HepG2 (cell line): ENCODE data around the gene CCM2L.

Experiments
- CTCF ChIP-seq: sonication (generic); formaldehyde crosslinking; IDR thresholded peaks from 2 replicates; pipeline ENCODE4 v1.5.0; 2020; ENCODE audit warnings: mild to moderate bottlenecking, missing genetic modification reagents, moderate library complexity
- MAX ChIP-seq: IDR thresholded peaks from 2 replicates; pipeline ENCODE4 v1.6.1; 2012; ENCODE audit warnings: inconsistent platforms
- MTF2 ChIP-seq: sonication (generic); formaldehyde crosslinking; IDR thresholded peaks from 2 replicates; pipeline ENCODE4 v1.5.0; 2020; ENCODE audit warnings: missing genetic modification reagents, borderline replicate concordance
- NFE2 ChIP-seq: sonication (generic); formaldehyde crosslinking; IDR thresholded peaks from 2 replicates; pipeline ENCODE4 v1.4.0; 2020; ENCODE audit warnings: missing genetic modification reagents
- SMAD1 ChIP-seq: sonication (generic); formaldehyde crosslinking; IDR thresholded peaks from 2 replicates; pipeline ENCODE4 v1.4.0; 2020; ENCODE audit warnings: missing genetic modification reagents, low read depth, mild to moderate bottlenecking, borderline replicate concordance
- TBL1XR1 ChIP-seq: fragments of 150-350 bp; IDR thresholded peaks from 2 replicates; pipeline ENCODE4 v1.6.1; 2014; ENCODE audit warnings: borderline replicate concordance, low read length; ENCODE audit not compliant: partially characterized antibody
- TCF12 ChIP-seq, 2 experiments: fragments of 450-650 bp in 1 of 2; sonication (generic) in 1 of 2; formaldehyde crosslinking in 1 of 2; IDR thresholded peaks; 2 replicates each; pipeline versions ENCODE4 v1.6.1 to v1.8.0; 2017 to 2022; ENCODE audit warnings: antibody characterized with exemption in 1 of 2, mild to moderate bottlenecking in 1 of 2, missing genetic modification reagents in 1 of 2, moderate library complexity in 1 of 2
- ZNF670 ChIP-seq: sonication (generic); formaldehyde crosslinking; IDR thresholded peaks from 2 replicates; pipeline ENCODE4 v1.8.0; 2022; ENCODE audit warnings: mild to moderate bottlenecking, missing genetic modification reagents, borderline replicate concordance
- TF ChIP-seq, protein P1 (sequence below): sonication (generic); formaldehyde crosslinking; IDR thresholded peaks from 2 replicates; pipeline ENCODE4 v1.4.0; 2020; ENCODE audit warnings: missing genetic modification reagents, mild to moderate bottlenecking, borderline replicate concordance
- TF ChIP-seq, protein P2 (sequence below): sonication (generic); formaldehyde crosslinking; IDR thresholded peaks from 2 replicates; pipeline ENCODE4 v1.4.0; 2020; ENCODE audit warnings: missing genetic modification reagents, borderline replicate concordance

DNA sequence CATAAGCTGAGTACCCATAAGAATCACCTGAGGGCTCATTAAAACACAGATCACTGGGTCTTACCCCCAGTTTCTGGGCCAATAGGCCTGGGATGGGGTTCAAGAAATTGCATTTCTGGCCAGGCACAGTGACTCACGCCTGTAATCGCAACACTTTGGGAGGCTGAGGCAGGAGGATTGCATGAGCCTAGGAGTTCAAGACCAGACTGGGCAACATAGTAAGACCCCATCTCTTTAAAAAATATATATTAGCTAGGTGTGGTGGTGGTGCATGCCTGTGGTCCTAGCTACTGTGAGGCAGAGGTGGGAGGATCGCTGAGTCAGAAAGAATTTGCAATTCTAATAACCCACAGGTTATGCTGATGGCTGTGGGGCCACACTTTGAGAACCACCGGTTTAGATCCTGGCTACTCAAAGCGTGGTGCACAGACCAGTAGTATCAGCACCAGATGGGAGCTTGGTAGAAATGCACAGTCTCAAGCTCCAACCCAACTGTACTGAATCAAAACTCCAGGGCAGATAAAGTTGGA lies 2.0 kb downstream of the CCM2L start:
- TF ChIP-seq TBL1XR1 (no peak), NFE2 (no peak), SMAD1 (CRISPR knock-in tag) (no peak), MAX (no peak), CTCF (CRISPR knock-in tag) (no peak), TCF12 (IDR thresholded peaks at IDR 0.05) (no peak), TCF12 (CRISPR knock-in tag; IDR thresholded peaks at IDR 0.05) (no peak), MTF2 (no peak), ZNF670 (CRISPR knock-in tag) (no peak)
- TF ChIP-seq, protein P1, sequence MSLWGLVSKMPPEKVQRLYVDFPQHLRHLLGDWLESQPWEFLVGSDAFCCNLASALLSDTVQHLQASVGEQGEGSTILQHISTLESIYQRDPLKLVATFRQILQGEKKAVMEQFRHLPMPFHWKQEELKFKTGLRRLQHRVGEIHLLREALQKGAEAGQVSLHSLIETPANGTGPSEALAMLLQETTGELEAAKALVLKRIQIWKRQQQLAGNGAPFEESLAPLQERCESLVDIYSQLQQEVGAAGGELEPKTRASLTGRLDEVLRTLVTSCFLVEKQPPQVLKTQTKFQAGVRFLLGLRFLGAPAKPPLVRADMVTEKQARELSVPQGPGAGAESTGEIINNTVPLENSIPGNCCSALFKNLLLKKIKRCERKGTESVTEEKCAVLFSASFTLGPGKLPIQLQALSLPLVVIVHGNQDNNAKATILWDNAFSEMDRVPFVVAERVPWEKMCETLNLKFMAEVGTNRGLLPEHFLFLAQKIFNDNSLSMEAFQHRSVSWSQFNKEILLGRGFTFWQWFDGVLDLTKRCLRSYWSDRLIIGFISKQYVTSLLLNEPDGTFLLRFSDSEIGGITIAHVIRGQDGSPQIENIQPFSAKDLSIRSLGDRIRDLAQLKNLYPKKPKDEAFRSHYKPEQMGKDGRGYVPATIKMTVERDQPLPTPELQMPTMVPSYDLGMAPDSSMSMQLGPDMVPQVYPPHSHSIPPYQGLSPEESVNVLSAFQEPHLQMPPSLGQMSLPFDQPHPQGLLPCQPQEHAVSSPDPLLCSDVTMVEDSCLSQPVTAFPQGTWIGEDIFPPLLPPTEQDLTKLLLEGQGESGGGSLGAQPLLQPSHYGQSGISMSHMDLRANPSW (CRISPR knock-in tag), result no peak
- TF ChIP-seq, protein P2, sequence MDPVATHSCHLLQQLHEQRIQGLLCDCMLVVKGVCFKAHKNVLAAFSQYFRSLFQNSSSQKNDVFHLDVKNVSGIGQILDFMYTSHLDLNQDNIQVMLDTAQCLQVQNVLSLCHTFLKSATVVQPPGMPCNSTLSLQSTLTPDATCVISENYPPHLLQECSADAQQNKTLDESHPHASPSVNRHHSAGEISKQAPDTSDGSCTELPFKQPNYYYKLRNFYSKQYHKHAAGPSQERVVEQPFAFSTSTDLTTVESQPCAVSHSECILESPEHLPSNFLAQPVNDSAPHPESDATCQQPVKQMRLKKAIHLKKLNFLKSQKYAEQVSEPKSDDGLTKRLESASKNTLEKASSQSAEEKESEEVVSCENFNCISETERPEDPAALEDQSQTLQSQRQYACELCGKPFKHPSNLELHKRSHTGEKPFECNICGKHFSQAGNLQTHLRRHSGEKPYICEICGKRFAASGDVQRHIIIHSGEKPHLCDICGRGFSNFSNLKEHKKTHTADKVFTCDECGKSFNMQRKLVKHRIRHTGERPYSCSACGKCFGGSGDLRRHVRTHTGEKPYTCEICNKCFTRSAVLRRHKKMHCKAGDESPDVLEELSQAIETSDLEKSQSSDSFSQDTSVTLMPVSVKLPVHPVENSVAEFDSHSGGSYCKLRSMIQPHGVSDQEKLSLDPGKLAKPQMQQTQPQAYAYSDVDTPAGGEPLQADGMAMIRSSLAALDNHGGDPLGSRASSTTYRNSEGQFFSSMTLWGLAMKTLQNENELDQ (CRISPR knock-in tag), result no peak
